GM12865 (cell line): ENCODE data around the gene C2CD4A.

Experiments
- DNase-seq: peaks from one replicate; pipeline ENCODE4 v3.0.0; 2010; ENCODE audit warnings: low read depth
- H3K4me3 ChIP-seq: 2 replicates; pipeline ENCODE4 v1.5.1; 2011; ENCODE audit warnings: mild to moderate bottlenecking, low read depth, low read length, control low read depth
- TF ChIP-seq, protein P1 (sequence below): IDR thresholded peaks from 2 replicates; pipeline ENCODE4 v1.5.1; 2011; ENCODE audit warnings: low read length, control low read depth, low read depth, inconsistent platforms; ENCODE audit not compliant: insufficient read depth; ENCODE audit errors: missing control alignments

C2CD4A gene

DNA sequence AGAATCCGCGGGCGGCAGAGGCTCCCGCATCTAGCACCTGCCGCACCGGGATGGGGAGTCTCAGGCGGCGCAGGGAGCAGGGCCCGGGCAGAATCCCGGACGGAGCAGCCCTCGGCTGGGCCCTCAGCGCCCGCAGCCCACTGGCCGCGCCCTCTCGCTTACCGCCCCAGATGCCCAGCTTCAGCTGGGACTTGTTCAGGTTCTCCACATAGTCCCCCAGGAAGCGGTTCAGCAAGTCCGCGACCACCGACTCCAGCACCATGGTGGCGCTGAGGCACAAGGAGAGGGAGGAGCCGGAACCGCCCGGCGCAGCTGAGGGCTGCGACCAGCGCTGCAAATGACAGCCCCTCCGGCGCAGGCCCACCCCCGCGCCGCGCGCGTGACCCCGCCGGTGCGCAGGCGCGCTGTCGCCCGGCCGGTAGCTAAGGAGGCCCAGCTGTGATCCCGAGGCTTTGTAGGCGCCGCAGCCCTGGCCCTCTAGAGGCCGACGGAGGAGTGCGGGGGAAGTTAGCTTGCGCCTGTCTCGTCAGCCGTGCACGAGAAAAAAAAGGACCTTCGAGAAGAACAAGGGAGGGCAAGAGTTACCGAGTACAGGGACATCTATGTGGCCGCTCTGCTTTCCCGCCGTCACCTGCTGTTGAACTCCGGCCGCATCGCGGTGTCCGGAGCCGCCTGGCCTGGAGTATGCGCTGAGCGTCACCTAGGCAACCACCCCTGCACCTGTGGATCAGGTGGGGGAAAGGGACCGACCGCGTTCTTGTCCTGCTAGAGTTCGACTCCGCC, 6.5 kb upstream of the C2CD4A start, which contains the start of gene VPS13C:
VPS13C (minus strand) TSS at position 335 of the 783 bp plus-strand sequence; CDS start at position 262, 73 bp downstream.
- peak within 1 kb of the TSS; percentile 99 for H3K4me3 ChIP-seq
- DNase-seq = peak; percentile 96
- TF ChIP-seq, protein P1, sequence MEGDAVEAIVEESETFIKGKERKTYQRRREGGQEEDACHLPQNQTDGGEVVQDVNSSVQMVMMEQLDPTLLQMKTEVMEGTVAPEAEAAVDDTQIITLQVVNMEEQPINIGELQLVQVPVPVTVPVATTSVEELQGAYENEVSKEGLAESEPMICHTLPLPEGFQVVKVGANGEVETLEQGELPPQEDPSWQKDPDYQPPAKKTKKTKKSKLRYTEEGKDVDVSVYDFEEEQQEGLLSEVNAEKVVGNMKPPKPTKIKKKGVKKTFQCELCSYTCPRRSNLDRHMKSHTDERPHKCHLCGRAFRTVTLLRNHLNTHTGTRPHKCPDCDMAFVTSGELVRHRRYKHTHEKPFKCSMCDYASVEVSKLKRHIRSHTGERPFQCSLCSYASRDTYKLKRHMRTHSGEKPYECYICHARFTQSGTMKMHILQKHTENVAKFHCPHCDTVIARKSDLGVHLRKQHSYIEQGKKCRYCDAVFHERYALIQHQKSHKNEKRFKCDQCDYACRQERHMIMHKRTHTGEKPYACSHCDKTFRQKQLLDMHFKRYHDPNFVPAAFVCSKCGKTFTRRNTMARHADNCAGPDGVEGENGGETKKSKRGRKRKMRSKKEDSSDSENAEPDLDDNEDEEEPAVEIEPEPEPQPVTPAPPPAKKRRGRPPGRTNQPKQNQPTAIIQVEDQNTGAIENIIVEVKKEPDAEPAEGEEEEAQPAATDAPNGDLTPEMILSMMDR = peak; percentile 83

DNA sequence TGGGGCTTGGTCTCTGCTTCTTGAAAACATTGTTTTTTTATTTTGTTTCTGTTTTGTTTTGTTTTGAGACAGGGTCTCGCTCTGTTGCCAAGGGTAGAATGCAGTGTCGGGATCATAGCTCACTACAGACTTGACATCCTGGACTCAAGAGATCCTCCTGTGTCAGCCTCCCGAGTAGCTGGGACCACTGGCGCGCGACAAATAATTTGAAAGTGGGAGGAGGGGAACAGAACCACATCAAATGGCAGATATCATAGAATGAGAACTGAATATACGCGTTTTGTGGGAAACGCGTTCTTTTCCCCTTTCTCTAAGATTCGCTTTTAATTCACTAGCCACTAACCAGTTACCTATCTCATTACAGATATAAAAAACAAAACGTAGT, 5.9 kb upstream of the C2CD4A start:
- no peak for DNase-seq
- TF ChIP-seq, protein P1 = no peak
- peak overlapping the region; percentile 99 for H3K4me3 ChIP-seq

DNA sequence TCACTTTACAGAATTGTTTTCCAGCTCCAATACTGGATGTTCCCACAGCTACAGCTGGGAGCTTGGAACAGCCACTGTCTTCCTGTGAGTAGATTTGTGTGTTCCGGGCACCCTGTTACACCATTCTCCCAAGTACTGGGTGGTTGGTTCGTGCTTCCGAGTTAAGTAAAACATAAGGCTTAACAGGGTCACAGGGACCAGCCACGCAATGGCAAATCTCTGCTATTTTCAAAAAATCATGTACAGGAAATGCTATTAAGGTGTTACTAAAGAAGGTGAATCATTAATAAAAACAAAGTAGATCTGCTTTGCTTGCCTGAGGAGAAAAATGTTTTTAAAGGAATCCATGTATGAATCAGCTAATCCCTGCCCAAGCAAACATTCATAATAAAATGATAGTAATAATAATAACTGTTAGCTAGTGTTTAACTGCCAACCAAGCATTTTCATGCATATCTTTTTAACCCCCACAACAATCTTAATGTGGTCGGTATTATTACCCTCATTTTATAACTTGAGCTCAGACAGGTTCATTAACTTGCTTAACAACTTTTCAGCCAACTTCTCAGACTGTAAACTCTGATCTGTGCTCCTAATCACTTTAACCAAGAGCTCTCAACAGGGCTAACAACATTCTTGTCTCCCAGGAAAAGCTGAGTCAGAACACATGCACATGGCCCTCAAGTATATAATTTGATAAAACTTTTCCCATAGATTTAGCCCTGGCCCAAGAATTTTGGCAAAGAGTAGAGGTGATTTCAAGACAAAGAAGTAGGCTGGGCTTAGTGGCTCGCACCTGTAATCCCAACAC, 2.7 kb upstream of the C2CD4A start:
- TF ChIP-seq, protein P1 = no peak
- DNase-seq = no peak
- H3K4me3 ChIP-seq = no peak overlapping the region

DNA sequence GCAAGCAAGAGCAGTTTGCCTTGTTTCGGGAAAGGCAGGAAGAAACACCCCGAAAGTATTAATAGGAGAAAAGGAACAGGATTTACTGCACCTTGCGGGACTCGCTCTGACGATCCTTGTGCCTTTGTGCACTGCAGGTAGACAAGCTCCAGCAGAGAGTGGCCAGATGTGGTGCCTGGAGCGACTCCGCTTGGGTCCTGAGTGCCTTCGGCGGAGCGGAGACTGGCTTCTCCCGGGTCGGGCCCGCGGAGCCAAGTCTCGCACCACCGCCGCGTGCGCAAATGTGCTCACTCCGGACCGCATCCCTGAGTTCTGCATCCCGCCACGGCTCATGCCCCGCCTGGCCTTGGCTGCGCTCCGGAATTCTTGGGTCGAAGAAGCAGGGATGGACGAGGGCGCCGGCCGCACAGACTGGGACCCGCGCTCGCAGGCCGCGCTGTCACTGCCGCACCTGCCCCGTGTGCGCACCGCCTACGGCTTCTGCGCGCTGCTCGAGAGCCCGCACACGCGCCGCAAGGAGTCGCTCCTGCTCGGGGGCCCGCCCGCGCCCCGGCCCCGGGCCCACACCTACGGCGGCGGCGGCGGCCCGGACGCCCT, 769 bp downstream of the C2CD4A start:
- DNase-seq = no peak
- TF ChIP-seq, protein P1 = no peak
- H3K4me3 ChIP-seq = peak overlapping the region; percentile 33

- H3K4me3 ChIP-seq = peak overlapping the region; percentile 51
- TF ChIP-seq, protein P1 = no peak
- DNase-seq = peak; percentile 42
Observed at GRCh38 chr15:62068071-62068809, 1.5 kb downstream of the C2CD4A start.

- DNase-seq = no peak
- peak overlapping the region; percentile 51 for H3K4me3 ChIP-seq
Observed at GRCh38 chr15:62068810-62069167, 2.0 kb downstream of the C2CD4A start.

More at GRCh38 chr15:62068810-62069167, 2.0 kb downstream of the C2CD4A start:
- TF ChIP-seq, protein P1 = no peak
